Embryonic facial prominence (tissue), 1 donor: ENCODE results near the gene PCNX3.
"Not testable (repeated sequence)": the region's sequence is repeated elsewhere in the genome, so short reads cannot be mapped to it uniquely, and the experiment has no call there.

Source experiments
- DNase-seq: peaks from one replicate; pipeline ENCODE4 v3.0.0-alpha.2; 2016; ENCODE audit errors: extremely low spot score

PCNX3 gene

DNA sequence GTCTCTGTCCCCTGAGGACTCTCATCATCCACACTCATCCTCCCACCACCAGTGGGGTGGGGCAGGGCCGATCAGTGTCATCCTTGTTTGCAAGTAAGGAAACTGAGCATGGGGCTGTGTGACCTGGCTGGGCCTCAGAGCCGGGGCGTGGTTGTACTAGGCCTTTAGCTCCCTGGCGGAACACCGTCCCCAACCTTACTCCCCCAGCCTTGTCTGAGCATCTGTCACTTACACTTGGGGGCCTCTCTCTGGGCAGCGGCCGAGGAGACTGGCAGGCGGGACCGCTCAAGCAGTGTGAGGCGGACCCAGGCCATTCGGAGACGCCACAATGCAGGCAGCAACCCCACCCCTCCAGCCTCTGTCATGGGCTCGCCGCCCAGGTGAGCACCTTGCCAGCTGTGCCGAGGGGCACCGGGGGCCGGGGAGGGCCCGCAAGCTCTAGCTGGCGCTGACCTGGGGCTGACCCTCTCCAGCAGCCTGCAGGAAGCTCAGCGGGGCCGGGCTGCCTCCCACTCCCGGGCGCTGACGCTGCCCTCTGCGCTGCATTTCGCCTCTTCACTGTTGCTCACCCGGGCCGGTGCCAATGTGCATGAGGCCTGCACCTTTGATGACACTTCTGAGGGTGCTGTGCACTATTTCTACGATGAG, 3.8 kb downstream of the PCNX3 start:
- DNase-seq = no peak

DNA sequence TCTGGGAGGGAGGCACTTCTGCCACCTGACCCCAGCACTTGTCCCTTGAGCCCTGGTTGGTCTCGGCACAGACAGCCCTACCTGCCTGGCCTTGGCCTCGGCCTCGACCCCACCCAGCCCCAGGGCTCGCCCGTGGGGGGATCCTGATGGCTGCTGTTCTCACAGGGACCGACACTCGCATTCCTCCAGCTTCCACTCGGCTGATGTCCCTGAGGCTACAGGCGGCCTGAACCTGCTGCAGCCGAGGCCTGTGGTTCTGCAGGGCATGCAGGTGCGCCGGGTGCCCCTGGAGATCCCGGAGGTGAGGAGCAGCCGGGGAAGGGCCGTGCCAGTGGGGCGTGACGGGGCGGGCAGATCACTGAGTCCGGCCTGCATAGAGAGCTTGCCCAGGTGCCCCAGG, 5.1 kb downstream of the PCNX3 start:
- DNase-seq = no peak

DNA sequence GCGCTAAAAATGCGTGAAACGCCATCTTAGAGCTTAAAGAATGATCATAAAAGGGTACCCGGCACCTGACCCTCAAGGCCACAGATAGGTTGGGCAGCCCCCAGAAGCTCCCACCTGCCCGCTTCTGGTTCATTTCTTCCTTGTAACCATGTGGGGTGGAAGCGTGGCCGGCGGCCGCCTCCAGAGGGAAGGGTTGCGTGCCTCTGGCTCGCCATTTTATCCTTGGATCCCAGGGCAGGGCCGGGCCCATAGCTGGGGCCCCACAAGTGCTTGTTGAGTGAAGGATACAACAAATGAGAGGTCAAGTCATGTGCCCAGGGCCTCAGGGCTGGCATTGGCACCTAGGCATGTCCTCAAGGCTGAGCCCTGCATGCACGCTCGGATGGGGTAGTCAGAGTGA, 5.9 kb downstream of the PCNX3 start:
- DNase-seq = no peak

DNA sequence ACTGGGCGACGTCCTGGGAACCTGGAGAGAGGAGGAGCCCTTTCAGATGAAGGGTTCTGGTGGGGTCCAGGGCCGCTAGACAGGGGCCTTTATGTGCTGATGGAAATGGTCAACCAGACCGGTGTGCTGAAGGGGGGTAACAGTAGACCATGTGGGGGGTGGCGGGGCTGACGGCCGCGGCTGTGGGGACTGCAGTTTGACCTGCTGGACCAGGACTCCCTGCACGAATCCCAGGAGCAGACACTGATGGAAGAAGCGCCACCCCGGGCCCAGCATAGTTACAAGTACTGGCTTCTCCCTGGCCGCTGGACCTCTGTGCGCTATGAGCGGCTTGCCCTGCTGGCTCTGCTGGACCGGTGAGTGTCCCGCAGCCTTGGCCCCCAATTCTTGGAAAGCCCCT, 6.4 kb downstream of the PCNX3 start:
- DNase-seq = no peak

DNA sequence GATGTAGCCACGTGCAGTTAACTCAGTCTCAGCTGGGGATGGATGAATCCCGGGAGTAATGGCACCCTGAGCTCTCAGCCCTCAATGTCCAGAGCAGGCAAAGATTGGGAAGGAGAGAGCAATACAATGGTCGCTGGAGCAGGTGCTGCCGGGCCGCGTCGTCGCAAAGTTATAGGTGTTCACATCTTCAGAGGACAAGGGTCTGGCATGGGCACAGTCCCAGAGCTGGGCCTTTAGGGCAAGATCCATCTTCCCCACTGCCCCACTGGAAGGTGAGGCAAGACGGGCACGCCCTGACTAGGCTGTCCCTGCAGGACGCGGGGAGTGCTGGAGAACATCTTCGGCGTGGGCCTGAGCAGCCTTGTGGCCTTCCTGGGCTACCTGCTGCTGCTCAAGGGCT, 7.6 kb downstream of the PCNX3 start:
- no peak for DNase-seq

DNA sequence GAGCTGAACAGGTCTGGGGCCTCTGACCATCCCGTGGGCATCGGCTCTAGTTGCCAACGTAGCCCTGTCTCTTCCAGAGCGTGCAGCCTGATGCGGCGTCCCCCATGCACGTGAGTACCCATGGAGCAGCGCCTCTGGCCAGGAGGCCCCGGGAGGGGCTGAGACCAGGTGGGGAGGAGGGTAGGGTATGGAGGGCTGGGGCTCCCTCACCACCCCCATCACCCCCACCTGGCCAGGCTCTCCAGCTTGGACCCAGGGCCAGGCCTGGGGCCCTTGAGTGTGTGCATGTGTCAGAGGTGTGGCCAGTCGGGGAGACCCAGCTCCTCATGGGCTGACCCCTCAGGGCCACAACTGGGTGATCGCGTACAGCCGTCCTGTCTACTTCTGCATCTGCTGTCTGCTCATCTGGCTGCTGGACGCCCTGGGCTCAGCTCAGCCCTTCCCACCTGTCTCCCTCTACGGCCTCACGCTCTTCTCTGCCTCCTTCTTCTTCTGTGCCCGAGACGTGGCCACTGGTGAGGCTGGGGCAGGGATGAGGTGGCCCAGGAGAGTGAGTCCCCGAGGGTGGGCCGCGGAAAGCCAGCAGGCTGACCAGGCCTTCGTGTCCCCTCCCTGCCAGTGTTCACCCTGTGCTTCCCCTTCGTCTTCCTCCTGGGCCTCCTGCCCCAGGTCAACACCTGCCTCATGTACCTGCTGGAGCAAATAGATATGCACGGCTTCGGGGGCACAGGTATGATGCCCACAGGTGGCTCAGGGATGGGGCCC, 8.5 kb downstream of the PCNX3 start:
- DNase-seq = no peak

DNA sequence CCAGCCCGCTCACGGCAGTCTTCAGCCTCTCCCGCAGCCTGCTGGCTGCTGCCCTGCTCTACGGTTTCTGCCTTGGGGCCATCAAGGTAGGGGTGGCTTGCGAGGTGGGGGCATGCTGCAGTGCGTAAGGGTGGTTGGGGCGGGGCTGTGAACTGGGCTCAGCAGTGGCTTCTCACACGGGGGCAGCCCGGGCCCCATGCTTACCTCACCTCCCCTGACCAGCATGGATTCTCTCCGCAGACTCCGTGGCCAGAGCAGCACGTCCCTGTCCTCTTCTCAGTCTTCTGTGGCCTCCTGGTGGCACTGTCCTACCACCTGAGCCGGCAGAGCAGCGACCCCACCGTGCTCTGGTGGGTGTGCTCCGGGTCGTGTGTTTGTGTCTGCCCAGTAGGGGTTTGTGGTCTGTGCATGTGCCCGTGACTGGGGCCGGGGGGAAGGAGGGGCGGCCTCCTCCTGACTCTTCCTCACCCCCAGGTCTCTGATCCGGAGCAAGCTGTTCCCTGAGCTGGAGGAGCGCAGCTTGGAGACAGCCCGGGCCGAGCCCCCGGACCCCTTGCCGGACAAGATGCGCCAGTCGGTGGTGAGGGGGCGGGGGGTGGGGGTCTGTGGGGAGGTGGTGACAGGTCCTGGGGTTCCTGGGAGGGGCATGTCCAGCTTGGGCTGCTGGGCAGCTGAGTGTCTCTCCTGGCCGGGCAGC, 9.5 kb downstream of the PCNX3 start:
- no peak for DNase-seq

DNA sequence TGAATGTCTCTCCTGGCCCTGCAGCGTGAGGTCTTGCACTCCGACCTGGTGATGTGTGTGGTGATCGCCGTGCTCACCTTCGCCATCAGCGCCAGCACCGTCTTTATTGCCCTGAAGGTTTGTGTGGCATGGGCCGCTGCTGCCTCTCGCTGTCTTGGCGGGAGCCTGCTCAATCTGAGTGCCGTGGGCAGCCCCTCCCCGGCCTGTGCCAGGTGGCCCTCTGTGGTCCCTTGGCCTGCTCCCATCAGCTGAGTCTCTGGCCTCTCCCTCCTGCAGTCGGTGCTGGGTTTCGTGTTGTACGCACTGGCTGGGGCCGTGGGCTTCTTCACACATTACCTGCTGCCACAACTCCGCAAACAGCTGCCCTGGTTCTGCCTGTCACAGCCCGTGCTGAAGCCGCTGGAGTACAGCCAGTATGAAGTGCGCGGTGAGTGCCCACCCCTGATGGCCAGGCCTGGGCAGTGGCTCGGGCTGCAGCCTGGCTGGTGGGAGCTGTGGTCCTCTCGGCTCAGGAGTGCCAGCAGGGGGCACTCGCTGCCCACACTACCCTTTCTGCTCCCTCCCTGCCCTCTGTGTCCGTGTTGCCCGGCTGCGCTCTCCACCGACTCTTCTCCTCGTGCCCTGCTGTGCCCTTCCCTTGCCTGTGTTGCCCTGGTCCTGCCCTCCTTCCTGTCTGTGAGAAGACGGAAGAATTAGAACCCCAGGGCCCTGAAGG, 10.2 kb downstream of the PCNX3 start:
- DNase-seq = no peak

DNA sequence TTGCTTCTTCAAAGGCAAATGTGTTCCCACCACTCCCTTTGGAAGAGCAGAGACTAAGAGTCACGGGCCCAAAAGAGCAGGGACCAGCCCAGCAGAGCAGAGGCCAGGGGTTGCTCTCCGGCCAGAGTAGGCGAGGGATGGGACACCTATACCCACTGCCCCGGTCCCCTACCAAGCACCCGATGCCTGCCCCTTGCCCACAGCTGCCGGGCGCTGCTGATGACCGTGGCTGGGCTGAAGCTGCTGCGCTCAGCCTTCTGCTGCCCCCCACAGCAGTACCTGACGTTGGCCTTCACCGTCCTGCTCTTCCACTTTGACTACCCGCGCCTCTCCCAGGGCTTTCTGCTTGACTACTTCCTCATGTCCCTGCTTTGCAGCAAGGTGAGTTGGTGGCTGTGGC, 11.6 kb downstream of the PCNX3 start:
- DNase-seq = no peak

DNA sequence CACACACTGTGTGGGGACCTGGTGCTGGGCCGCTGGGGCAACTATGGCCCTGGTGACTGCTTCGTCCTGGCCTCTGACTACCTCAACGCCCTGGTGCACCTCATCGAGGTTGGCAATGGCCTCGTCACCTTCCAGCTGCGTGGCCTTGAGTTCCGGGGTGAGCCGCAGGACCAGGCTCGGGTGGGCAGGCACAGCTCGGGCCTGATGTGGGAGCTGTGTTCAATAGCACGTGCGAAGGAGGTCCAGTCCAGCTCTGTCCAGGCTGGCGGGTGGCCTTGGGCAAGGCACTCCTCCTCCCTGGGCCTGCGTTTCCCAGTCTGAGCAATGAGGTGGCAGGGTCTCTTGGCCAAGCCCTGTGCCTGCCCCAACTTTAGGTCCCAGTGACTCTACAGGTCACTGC, 14.0 kb downstream of the PCNX3 start:
- no peak for DNase-seq

DNA sequence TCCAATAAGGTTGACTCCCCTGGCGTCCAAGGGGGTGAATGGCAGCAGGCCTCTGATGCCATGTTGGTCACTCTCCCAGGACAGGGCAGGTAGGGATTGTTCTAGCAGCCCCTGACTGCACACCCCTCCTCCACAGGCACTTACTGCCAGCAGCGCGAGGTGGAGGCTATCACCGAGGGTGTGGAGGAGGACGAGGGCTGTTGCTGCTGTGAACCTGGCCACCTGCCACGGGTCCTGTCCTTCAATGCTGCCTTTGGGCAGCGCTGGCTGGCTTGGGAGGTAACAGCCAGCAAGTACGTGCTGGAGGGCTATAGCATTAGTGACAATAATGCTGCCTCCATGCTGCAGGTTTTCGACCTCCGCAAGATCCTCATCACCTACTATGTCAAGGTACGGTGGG, 14.6 kb downstream of the PCNX3 start:
- DNase-seq = no peak

DNA sequence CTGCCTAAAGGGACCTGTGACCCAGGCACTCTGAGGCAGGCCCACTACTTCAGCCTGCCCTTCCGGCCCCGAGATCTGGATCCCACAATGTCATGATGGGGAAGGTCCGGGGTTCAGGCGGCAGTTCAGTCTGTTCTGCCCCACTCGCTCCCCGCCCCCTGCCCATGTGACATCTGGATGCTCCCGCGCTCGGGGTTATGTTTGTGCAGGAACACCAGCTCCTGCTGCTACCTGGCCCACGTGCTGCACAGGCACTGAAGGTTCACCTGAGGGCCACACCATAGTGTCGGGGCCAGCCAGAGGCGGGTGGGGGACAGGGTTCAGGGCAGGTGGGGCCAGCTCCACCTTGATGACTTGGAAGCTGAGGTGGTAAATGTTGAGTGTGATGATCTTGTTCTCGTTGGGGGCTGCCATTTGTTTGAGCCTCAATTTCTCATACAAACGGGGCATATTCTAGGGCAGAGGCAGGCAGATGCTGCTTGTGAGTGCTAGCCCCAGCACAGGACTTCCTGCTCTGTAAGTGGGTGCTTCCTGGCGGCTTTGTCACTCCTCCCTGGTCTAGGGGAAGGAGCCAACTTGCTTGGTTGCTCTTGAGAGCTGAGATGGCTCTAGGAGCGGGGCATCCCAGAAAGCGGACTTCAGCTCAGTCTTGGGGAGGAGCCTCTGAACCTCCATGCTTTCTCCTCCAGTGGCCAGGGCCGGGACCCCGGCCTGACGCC, 18.0 kb downstream of the PCNX3 start:
- DNase-seq = no peak

DNA sequence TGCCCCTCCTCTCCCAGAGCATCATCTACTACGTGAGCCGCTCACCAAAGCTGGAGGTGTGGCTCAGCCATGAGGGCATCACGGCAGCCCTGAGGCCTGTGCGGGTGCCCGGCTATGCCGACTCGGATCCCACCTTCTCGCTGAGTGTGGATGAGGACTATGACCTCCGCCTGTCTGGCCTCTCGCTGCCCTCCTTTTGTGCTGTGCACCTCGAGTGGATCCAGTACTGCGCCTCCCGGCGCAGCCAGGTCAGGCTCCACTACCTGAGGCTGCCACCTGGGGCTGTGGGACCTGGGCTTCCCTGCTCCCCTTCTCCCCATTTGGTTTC, 18.5 kb downstream of the PCNX3 start:
- no peak for DNase-seq

DNA sequence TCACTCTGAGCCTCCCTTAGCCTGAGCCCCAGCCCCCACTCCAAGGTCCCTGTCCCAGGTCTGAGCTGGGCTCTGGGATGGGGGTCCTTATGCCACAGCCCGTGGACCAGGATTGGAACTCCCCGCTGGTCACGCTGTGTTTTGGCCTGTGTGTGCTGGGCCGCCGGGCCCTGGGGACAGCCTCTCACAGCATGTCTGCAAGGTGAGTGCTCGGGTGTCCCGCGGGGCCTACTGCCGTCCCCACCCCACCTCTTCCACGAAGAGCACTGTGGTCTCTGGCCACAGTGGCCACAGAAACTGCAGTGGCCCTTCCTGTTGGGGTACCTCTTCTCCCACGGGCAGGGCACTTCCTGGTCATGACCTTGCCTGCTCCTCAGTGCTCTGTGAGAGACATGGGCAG, 18.9 kb downstream of the PCNX3 start:
- DNase-seq = no peak

DNA sequence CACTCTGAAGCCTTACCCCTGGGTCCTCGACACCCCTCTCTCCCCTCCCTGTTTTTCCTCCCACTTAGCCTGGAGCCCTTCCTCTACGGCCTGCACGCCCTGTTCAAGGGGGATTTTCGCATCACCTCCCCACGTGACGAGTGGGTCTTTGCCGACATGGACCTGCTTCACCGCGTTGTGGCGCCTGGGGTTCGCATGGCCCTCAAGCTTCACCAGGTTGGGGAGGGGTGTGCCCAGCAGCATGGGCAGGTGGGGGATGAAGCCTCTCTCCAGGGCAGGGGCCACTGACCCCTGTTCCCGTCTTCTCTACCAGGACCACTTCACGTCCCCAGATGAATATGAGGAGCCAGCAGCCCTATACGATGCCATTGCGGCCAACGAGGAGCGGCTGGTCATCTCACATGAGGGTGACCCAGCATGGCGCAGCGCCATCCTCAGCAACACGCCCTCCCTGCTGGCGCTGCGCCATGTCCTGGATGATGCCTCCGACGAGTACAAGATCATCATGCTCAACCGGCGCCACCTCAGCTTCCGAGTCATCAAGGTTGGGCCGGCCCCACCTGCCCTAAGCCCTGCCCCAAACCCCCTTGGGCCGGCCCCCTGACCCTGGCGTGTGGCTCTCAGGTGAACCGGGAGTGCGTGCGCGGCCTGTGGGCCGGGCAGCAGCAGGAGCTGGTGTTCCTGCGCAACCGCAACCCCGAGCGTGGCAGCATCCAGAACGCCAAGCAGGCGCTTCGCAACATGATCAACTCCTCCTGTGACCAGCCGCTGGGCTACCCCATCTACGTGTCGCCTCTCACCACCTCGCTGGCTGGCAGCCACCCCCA, 19.5 kb downstream of the PCNX3 start:
- no peak for DNase-seq

DNA sequence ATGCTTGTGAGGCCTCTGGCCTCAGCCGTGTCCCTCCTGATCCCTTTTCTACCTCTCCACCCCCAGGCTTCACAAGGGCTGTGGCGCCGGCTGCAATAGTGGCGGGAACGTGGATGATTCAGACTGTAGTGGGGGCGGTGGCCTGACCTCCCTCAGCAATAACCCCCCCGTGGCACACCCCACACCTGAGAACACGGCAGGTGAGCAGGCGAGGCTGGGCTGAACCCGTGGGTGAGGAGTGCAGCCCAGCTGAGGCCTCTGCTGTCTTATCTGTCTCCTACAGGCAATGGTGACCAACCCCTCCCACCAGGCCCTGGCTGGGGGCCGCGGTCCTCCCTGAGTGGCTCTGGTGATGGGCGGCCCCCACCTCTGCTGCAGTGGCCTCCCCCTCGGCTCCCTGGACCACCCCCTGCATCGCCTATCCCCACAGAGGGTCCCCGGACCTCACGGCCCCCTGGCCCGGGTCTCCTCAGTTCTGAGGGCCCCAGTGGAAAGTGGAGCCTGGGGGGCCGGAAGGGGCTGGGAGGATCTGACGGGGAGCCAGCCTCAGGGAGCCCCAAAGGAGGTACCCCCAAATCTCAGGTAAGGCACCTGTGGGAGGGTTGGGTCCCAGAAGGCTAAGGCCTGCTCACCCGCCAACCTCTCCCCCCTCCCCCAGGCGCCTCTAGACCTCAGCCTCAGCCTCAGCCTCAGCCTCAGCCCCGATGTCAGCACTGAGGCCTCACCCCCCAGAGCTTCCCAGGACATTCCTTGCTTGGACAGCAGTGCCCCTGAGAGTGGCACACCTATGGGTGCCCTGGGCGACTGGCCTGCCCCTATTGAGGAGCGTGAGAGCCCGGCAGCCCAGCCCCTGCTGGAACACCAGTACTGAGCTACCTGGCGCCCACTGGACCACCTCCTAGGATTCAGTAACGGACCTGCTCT, 20.8 kb downstream of the PCNX3 start:
- no peak for DNase-seq

DNA sequence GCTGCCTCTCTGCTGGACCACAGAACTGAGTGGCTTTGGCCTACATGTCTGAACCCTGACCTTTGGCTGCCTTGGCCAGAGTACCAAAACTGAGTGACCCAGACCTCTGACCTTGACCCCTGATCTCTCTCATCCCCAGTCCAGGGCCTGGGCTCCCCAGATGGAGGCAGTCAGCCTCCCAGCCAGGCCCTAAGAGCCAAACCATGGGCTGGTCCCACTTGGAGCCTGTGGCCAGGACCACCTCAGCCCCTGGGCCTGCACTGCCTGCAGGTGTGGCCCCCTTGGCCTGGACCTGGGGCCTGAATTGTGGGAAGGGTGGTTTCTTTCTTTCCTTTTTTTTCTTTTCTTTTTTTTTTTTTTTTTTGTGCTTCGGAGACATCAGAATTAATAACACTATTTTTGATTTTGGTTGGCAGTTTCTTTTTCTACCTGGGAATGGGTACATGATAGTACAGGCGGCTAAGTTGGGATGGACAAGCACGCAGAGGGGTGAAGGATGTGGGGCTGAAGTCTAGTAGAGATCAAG, 21.5 kb downstream of the PCNX3 start:
- no peak for DNase-seq

DNA sequence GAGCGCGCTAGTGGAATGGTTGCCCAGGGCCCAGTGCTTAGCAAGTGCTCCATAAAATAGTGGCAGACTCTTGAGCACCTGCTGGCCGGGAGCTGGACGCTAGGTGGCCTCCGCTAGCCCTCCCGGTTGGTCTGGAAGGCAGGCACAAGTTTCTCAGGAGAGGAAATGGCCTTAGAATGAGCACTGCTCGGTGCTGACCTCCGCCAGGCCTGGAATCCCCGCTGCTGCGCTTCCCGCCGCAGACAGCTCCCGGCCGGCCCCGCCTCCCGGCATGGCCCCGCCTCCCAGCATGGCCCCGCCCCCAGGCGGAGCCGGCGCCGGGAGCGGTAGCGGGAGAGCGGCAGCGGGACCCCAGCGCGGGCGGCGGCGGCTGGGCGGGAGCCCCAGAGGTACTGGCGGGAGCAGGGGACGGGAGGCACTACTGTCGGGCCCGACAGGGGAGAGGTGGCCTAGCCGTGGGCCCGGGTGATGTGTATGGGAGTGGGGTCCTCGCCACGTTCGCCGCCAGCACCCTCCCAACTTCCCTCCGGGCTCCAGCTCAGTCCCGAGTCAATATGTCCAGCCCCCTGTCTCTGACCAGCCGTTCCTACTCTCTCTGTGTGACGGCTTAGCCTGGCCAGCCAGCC, 22.3 kb downstream of the PCNX3 start, which contains the start of gene SIPA1:
Gene SIPA1 (plus strand): TSS at position 308 of the 626 bp plus-strand sequence. CDS start 2,821 bp downstream, outside the sequence.
- no peak for DNase-seq

DNA sequence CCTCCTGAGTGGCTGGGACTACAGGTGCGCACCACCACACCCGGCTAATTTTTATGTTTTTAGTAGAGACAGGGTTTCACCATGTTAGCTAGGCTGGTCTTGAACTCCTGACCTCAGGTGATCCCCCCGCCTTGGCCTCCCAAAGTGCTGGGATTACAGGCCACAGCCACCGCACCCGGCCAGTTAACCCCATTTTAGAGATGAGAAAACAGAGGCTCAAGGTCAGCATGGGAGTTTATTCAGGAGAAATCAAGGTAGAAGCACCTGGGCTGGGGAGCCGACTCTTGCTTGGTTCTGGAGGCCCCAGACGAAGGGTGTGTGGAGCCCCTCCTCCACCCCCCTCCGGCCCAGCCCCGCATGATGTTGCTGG, 23.6 kb downstream of the PCNX3 start:
- not testable (repeated sequence) for DNase-seq
